COR-L47 (cell line): ENCODE results near the gene APOBEC2.
A peak's percentile ranks its signal among the peaks of the same experiment; 100 is the strongest.
"Not testable (repeated sequence)": the region's sequence is repeated elsewhere in the genome, so short reads cannot be mapped to it uniquely, and the experiment has no call there.

Source experiments
- DNase-seq: peaks from one replicate; lab custom pipeline; 2025; lab: John Stamatoyannopoulos, UW

The APOBEC2 gene

DNA sequence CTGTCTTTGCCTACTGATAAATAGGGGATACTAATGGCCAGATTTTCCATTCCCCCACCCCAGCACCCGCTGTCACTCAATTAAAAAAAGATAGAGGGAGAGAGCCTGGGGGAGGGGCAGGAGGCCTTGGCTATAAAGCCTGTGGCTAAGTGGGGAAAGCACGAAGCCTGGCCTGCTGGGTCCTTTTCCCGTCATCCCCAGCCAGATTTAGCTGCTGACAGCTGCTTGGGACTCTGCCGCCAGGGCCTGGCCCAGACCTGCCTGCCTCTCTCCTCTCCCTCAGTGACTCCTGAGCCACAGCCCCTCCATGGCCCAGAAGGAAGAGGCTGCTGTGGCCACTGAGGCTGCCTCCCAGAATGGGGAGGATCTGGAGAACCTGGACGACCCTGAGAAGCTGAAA lies at the start of gene APOBEC2:
Gene APOBEC2, plus strand, starts transcription at position 162 of the 400 bp plus-strand sequence. Its CDS starts 146 bp downstream, at position 308.
- DNase-seq: no peak

DNA sequence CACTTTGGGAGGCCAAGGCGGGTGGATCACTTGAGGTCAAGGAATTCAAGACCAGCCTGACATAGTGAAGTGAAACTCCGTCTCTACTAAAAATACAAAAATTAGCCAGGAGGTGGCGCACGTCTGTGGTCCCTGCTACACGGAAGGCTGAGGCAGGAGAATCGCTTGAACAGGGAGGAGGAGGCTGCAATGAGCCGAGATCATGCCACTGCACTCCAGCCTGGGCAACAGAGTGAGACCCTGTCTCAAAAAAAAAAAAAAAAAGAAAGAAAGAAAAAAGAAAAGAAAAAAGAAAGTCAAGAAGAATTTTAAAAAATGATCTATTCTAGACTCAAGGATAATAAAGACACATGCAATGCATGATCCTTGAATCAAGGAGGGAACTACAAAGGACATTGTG lies 46.8 kb upstream of the APOBEC2 start:
- peak; percentile 30 for DNase-seq

DNA sequence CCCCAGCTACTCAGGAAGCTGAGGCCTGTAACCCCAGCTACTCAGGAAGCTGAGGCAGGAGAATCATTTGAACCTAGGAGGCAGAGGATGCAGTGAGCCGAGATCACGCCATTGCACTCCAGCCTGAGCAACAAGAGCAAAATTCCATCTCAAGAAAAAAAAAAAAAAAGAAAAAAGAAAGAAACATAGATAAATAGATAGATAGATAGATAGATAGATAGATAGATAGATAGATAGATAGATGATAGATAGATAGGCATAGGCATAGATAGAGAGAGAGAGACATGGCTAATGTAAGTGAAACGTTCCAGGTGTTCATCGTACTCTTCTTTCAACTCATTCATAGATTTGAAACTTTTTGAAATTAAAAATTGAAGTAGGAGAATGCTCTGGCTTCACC lies 46.0 kb upstream of the APOBEC2 start:
- not testable (repeated sequence) for DNase-seq

DNA sequence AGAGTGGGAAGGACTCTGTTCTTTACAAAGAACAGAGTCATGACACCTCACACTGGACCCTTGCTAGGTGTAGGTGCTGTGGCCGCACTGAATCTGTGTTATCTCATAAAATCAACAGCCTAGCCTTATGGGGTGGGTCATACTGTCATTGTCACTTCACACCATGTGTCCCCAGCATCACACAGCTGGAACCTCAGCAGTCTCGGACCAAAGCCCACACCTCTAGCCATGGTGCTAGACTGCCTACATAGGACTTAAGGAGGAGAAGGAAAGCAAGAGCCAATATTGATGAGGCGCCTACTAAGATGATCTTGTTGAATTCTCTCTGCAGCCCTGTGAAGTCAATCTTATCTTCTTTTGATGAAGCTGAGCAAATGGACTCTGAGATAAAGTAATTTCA lies 45.0 kb upstream of the APOBEC2 start:
- DNase-seq: no peak

DNA sequence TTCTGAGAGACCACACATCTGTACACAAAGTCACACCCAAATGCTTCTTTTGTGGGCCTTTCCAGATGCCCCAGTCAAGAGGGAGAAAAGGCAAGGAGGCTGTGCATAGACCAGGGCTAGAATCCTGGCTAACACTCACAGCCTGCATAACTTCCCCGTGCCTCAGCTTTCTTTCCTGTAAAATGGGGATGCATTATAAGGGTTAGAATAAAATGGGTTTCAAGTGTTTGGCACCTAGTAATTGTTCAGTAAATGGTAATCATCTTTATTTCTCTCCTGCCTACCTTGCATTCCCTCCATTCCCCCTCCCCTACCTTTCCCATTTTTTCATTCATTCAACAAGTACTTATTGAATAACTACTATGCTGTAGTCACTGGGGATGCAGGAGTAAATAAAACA lies 43.3 kb upstream of the APOBEC2 start:
- DNase-seq: no peak

DNA sequence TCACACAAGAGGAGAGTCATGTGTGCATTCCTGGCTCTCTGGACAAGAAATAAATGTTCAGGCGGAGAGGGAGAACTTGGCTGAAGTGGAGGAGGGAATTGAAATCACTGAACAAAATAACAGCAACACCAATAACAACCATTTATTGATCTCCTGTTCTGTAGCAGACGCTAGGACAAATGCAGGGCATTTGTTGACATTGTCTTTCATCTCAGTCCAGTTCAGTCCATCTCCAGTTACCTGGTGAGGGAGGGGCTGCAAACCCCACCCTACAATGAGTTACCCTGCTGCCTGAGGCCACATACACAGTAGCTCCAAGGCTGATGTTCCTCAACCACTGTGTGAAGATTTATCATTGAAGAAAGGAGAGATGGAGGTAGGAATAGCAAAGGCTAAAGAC lies 41.3 kb upstream of the APOBEC2 start:
- no peak for DNase-seq

DNA sequence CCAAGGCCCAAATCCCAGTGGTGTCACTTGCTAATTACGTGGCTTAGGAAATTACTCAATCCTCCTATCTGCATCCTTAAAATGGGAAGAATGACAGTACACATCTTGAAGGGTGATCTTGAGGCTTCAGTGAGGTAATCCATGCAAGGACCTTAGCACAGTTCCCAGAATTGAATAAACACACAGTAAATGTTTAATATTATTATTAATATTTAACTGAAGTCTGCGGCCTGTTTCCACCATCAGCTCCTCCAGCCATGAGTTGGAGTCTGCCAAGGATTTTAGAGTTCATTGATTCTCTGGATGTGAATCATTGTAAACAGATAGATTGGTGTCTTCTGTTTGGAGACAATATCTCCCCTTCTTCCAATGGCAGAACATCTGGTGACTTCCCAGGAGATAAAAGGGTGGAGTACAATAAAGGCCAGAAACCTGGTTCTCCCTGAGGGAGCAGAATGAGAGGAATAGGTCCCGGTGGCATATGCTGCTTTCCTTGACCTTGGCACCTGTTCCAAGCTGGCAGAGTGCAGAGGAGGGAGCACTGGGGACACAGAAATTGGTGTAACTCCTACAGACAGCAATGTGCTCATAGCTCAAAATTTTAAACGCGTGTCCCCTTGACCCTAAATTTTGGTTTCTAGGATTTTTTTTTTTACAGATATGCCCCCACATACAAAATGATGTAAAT lies 39.4 kb upstream of the APOBEC2 start:
- DNase-seq: no peak

DNA sequence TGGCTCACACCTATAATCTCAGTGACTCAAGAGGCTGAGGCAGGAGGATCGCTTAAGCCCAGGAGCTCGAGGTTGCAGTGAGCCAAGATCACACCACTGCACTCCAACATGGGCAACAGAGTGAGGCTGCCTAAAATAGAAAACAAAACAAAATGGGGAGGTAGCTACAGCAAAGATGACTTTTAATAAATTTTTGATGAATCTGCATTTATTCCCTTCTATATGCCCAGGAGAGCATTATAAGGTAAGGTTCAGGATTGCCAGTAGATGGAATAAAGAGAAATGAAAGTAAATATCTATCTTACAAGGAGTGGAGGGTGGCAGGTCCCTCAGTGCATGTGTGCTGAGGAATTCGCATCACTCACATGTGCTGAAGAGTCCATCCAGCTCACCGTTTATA lies 38.2 kb upstream of the APOBEC2 start:
- DNase-seq: no peak

DNA sequence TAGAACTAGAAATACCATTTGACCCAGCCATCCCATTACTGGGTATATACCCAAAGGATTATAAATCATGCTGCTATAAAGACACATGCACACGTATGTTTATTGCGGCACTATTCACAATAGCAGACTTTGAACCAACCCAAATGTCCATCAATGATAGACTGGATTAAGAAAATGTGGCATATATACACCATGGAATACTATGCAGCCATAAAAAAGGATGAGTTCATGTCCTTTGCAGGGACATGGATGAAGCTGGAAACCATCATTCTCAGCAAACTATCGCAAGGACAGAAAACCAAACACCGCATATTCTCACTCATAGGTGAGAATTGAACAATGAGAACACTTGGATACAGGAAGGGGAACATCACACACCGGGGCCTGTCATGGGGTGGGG lies 37.1 kb upstream of the APOBEC2 start:
- not testable (repeated sequence) for DNase-seq

DNA sequence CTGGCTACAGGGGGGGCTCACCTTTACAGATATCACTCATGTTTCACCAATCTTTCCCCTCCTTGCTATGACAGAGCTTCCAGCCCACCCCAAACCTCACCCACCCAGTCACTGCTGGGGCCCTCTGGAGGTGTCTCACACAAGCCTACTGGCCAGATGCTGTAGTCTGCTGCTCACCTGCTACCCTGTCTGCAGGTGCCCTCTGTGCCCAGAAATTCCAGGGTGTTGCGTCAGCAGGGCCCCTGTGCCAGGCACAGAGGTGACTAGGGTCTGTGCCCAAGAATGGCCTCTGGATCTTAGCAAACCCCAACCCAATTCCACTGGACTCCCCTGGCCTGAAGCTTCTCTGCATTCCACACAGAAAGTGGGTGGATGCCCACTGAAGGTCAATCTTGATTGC lies 35.3 kb upstream of the APOBEC2 start:
- DNase-seq: no peak

DNA sequence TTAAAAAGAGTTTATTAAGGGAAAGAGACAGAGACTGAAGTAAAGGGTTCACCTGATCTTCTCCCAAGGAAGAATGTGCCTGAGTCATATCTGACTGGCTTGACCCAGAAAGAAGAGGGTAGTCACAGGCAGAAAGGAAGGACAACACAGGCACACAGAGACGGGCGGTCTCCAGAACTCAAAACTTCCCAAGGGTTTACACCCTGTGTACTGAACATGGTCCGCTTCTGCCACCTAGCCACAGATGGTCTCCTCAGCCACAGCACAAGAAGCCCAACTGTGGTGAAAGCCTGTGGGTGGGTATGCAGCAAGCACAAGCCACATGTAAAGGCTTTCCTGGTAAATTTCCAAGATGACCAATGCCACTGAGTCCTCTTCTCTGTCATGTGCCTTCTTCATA lies 31.2 kb upstream of the APOBEC2 start:
- DNase-seq: peak; percentile 26

DNA sequence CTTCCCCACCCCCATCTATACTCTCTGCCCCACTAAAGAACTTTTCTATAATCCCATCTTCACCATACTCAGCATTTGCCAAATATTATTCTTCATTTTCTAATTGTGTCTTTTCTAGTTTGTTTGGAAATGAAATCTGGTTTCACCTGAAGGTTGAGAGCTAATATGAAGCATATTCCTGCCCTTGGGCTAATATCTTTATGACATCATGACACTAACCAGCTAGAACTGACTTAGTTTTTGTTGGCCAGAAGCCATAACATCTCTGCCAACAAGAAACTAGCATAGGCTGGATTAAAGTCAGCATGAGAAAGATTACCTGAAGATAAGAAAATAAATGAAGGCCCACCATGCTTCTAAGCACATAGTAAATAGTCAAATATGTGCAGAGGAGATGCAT lies 30.7 kb upstream of the APOBEC2 start:
- no peak for DNase-seq

DNA sequence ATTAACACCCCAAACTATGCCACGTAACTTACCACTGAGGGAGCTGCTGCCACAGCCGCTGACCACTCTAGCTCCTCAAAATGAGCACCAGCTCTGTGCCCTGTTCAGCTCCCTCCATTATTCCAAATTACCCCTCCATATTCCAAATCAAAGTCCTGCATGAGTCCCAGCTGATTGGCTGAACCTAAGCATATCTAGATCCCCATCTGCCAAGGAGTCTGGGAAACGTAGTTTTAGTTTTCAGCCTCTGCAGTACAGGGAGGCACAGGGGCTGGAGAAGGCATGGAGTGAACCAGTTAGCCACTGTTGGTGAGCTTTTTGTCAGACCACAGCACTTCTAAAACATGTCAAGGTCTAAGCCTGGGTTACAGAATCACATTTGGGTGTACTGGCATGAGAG lies 29.9 kb upstream of the APOBEC2 start:
- no peak for DNase-seq

DNA sequence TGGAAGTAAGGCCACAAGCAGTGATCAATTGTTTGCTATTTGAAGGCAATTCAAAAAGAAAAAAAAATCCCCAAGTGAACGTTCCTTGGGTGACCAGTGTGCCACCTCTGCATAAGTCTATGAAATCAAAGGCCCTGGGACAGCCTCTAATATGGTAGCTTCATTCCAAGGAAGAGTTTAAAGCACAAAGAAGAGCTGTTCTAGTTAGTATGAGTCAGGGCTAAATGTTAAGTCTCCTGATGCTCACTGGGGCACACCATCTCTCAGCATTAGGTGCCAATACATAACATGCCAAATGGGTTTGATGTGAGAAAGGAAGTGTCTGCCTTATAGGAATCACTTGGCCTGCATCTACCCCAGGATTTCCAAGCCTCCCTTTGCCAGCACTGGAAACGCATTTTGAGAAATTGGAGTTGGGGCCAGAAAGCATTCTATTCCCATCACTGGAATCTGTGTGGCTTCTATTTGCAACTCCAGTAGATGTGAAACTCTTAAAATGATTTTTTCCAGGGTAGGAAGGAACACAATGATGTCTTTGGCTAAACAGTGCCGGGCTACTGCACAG lies 27.0 kb upstream of the APOBEC2 start:
- DNase-seq: no peak

DNA sequence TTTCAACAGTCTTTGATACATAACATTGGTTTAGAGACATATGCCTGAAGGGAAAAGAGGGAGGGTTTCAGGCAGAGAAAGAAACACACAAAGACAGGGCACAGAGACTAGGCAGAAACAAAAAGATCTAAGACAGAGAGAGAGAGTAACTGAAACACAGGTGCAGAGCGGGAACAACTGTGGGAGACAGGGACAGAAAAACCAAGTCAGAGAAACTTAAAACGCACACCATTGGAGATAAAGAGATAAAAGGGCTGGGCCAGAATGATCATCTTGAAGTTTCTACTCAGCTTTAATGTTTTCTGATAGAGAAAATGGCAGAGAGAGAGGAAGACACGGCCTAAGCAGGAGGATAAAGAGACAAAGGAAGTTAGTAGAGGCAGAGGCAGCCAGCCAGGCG lies 25.8 kb upstream of the APOBEC2 start:
- no peak for DNase-seq

DNA sequence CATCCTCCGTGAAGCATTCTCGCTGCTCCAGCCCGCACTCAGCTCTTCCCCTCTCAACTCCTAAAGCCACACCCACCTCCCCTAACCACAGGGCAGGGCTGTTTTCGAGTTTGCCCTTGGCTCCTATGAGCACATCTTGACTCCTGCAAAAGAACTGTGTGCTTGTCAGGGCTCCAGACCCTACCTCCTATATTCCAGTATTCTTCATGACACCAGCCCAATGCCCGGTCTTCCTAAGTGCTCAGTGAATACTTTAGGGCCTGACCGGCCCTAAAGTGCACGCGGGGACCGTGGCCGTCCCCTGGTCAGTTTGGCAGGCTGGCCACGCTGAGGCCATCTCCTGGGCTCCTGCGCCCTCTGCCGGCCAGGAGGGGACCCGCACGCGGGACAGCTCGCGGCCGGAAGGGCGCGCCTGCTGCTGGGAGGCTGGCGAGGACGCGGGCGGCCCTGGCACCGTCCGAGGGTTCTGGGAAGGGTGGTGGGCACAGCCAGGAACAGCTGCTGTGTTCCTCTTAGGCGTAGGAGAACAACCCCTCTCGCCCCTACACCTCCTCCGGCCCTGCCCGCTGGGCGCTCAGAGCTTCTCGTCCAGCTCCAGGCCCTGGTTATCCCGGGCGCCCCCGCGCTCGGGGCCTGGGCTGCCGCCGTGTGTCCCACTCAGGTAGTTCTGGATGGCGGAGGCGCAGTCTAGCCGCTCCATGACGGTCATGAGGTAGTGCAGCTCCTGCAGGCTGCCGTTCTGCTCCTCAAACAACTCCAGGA lies 25.0 kb upstream of the APOBEC2 start:
- no peak for DNase-seq

DNA sequence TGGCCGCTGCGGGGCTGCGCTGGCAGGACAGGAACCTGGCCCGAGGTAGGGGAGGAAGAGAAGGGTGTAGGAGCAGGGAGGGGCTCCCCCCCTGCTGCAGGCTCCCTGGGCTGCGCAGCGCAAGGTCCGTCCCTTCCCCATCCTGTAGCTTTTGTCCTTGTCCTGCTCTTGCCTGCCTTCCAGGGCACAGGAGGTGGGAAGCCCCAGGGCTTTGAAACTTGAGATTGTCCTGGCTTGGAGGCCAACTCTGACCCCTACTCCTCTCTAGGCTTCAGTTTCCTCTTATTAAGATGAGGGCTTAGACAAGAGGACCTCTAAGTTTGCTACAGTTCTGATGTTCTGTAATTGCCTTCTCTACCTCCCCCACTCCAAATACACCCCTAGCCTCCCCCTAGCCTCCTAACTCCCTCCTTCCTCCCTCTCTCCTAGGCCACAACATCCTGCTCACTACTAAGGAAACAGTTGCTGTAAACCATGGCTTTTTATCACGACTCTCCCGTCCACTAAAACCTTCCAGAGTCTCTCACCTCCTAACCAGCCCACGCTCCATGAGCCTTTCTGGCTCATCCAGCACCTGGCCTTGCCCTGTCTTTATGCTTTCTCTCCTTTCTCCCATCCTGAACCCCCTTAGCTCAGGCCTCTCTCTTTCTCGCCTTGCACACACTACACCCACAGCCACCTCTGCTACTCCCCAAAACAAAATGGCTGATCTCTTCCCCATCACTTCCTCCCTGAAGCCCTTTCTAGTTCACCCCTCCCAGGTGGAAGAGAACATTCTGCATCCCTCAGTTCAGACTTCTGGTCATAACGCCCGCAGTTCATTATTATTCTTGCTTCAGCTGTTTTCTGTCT lies 24.2 kb upstream of the APOBEC2 start:
- no peak for DNase-seq

DNA sequence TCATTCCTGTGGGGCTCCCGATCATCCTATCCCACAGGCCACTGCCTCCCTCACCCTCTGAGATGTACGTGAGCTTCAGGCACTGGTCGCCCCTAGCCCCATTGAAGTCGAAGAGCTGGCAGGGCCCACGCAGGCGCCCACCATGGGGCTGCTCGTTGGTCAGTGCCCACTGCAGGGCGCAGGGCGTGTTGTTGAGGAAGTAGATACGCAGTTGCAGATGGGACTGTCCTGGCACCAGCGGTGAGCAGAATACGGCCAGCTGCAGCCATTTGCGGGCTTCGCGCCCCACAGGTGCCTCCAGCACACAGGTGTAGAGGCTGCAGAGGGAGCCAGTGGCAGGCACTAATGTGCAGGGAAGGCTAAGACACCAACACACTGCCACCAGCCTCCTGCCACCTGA lies 20.2 kb upstream of the APOBEC2 start:
- no peak for DNase-seq

DNA sequence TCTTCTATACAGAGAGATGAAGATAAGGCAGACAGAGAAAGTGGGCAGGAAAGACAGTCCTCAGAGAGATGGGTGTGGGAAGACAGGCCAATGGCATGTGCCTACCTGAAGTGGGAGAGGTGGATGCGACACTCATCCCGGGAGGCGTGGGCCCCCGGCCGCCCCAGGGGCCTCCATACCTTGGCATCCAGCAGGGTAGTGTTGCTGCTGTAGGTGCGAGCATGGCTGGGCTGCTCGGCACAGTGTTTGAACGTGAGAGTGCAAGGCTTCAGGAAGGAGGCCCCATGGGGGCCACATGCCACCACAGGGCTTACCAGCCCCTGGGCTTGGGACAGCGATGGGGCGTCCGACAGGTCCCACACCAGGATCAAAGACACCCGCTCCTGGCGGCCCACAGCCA lies 19.2 kb upstream of the APOBEC2 start:
- no peak for DNase-seq

DNA sequence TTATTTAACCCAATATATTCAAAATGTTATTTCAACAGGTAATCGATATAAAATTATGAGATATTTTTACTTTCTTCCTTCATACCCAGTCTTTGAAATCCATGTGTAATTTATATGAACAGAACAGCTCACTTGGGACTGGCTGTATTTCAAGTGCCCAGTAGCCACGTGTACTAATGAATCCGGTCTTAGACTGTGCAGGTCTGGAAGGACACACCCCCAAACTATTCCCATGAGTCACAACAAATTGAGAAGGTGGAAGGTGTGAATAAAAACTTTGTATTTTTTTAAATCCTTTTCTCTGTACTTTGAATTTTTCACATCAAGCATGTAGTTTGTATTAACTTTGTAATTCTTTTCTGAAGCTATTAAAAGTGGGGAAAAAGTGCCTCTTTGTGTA lies 16.8 kb upstream of the APOBEC2 start:
- DNase-seq: no peak

DNA sequence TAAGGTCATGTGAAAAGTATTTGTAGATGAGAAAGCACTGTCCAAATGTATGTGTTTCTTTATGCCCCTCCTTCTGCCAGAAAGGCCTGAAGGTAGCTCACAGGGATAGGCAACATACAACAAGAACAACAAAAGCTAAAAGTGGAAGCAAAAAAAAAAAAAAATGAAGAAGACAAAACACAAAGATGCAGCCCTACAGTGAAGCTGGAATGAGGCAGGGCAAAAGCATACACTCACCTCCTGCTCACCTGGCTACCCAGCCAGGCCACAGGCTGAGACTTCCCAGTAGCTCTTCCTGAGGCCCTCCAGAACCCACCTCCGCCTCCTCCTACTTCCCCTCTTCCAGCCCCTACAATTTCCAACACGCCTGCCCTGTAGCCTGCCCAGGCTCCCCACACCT lies 16.4 kb upstream of the APOBEC2 start:
- DNase-seq: no peak

DNA sequence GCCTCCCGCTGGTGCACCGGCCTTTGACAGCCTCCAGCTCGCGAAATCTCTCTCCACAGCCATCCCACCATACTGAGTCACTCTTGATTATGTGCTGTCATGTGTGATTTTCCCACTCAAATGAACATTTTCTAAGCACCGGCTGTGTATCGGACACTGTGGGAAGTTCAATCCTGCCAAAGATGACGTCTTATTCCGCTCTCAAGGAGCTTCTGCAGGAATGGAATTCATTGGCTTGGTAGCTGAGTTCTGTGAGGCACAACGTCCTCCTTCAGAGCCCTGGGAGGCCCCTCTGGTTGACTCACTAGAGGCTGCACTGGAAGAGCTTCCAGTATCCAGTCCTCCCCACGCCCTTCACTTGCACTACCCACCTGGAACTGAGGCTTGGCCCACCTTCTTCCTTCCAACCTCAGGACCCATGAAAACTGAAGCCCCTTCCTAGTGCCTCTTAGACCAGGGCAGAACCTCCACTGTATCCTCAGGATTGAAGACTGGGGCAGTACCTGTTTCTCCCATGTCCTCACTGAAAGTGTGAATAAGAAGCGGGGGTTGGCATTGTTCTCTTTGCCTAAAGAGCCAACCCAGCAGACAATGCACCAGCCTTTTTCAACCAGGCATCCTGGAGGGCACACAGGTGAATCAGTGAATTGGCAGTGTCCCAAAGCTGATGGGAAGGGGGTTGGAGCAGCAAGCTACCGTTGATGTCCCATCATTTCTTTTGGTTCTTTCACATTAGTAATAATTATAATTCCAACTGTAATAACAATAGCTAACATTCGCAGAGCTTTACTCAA lies 15.7 kb upstream of the APOBEC2 start:
- DNase-seq: no peak
